NCI-H1694 (cell line): Measurements from ENCODE around the gene VWC2L.

Experiments
- DNase-seq: peaks from one replicate; lab custom pipeline; 2025; lab: John Stamatoyannopoulos, UW

The VWC2L gene

DNA sequence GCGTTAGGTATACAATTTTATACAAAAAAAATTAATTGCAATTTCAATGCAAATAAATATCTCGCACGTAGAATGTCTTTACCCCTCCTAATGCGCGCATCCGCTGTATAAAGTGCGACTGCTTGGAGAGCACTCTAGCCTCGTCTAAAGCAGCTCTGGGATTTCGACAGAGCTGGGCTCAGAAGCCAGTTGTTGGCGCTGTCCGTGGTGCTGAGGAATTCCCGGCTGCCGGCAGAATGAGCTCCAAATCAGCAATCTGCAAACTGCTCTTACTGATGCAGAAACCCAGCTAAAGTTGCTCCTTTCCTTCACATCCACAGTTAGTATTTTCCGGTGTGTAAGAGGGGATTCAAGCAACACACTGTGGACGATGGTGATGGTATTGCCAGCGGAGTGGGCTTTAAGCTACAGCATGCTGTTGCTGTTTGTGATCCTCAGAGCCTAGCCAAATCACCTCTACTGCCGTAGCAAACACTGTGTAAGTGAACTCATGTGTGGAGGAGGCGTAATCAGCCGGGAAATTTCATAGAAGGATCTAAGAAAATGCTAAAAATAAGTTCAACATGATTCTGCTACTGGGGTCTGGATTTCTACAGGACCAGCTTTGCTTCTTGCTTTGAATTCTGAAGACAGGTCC, at the start of gene VWC2L:
Gene VWC2L, plus strand, starts transcription at position 137 of the 637 bp plus-strand sequence. CDS start 3,140 bp downstream, outside the sequence.
- peak; percentile 76 for DNase-seq

DNA sequence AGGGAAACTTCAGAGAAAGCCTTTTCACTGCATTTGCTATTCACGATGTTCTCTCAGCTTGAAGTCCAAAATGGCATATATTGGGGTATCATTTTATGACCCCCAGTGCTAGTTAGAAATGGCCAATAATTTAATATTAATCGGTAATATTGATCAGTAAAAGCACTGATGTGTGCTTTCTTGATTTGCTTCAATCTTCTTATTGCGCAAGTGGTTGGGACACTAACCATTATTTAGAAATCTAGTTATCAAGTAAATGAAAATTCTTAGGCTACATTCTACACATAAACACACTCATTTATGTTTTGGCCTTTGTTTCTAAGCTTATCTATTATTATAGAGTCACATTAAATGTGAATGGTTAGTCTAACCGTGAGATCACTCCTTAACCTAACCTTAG, 49.7 kb upstream of the VWC2L start:
- DNase-seq: no peak

DNA sequence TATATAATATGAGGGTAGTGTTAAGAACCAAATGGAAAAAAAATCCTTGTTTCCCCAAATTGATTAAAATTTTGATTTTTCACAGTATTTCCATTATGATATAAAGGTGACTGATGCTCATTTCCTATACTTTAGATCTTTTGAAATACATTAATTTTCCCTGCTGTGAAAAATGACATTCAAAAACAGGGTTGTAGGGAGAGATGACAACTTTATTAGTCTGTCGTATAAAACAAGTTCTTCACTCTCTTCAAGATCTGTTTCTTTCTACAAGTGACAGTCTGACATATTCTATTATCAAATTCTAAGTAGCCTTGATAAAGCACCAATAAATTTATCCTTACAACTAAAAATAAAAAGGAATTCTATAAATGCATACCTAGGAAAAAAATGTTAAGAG, 45.3 kb upstream of the VWC2L start:
- DNase-seq: no peak

DNA sequence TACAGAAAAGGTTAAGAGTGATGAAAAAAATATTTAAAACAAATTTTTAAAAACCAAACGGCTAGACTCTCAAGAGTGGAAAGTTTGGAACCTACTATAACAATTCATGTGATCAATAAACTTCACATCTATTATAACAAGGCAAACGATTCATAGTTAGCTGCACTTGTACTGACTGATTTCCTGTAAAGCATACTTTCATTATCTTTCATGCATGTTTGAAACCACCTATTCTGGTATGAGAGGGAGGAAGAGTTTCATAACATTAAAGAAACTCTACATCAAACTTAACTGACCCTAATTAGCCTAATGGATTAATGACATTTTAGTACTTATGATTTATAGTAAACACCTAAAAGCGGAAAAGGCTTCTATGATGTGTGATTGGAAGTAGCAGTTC, 43.7 kb upstream of the VWC2L start:
- DNase-seq: no peak

DNA sequence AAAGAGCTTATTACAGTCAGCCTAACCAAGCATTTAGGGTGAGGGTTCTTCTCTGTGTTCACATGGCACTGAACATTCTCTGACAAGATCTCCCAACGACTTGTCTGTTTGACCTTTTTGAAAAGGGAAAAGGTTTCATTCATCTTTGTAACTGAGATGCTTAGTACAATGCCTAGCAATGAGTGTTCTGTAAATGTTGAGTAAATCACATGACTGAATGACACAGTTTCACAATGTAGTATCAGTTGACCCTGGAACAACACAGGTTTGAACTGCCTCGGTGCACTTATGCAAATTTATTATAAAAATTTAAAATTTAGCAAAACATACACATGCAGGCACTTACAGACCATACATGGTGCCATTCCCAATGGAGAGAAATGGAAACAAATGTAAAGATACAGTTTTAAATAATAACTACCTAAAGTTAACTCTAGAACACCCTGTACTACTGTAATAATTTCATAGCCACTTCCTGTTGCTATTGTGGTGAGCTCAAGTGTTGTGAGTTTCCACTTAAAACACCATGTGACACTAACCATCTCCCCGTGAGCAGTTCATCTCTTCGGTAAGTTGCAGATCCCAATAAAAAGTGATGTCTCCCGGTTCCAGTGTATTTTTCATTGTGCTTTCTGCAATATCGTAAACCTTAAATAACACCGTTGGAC, 34.1 kb upstream of the VWC2L start:
- DNase-seq: no peak

DNA sequence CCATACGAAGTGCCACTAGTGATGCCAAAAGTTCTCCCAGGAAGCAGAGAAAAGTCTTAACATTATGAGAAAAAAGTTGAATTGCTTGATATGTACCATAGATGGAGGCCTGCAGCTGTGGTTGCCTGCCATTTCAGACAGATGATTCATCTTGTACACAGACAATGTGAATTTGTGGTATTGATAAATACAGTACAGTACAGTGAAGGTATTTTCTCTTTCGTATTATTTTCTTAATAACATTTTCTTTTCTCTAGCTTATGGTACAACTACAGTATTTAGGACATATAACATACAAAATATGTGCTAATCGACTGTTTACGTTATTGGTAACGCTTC, 33.6 kb upstream of the VWC2L start:
- no peak for DNase-seq

DNA sequence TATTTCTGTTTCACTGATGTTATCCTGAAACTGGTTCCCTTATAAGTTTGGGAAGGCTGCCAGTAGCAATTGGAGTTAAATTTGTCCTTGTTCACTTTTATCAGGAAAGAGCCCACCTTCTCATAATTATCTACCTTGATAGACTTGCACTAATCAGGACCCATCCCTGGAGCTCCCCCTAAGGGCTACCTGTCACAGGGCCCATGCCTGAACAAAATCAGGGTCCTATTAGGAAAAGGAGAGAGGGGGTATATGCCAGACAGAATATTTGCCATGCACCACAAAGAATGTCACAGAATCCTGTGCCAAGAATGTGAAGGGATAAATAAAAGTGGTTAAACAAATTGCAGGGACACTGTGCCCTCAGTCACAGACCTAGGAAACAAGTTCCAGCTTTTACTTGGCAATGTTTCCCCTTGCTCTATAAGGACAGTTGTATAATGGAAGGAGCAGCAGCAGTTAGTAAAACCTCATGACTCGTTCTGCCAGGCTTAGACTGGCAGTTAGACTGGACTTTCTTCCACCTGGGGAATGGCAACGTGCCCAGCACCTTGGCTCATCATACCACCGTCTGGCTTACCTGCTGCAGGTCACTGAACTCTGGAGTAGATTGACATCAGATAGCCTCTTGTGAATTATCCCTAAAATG, 32.3 kb upstream of the VWC2L start:
- DNase-seq: no peak

DNA sequence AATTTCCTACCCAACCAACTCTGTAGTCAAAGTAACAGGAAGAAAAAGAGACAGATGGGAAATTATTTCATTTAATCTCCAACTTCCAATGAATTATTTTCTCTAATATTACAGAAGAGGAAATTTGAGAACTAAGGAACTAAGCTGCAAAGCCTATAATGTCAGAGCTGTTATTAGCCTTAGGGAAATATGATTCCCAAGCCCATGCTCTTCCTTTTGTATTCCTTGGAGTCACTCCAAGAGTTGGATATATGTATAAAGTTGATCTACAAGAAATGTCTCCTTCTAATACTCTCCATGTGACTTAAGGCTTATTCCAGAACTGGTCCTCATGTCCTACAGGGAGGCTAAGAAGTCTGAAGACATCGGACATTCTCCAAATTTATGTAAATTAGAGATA, 31.6 kb upstream of the VWC2L start:
- DNase-seq: no peak

DNA sequence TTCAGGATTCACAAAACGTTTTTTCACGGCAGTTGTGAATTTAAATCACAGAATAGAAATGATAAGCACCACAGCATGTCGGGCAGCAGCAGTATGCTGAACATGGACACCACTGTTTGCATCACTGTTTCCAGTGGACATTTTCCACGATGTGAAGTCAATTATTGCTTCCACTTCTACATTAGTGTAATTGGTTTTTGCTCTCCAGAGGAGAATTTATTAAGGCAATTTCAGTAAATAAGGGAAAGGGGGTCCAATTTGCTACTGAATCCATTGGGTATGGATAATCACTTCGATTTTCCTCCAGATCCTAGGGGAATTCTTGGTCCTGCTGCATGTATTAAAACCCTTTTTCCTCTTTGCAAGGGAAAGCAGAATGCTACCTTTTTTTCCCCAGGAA, 30.2 kb upstream of the VWC2L start:
- no peak for DNase-seq

DNA sequence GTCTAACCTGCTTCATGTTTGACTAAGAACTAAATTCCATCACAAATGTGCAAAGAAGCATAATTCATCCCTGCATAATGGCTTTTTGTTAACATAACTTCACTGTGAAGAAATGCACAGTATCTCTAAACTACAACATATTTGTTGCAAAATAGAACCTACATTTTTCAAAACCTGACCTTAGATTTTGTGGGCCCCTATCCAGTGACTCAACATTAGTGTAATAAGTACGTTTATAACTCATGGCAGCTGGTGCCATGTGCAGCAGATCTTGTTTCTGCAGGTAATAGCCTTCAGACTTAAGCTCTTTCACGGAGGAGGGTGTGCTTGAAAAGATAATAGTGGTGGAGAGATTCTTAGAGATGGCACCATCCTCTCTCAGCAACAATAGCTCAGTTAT, 28.6 kb upstream of the VWC2L start:
- no peak for DNase-seq

DNA sequence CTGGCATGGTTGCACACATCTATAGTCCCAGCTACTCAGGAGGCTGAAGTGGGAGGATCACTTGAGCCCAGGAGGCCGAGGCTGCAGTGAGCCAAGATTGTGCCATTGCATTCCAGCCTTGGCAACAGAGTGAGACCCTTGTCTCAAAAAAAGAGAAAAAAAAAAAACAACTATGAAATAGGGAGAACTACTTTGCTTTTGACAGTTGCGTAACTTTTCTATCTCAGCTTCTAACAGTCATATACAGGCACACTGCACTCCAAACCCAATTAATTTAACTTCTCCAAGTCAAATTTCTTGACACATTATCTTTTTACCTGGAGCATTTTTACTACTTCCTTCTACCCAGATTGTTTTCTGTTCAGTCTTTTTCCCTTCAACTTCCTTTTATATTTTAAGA, 24.1 kb upstream of the VWC2L start:
- no peak for DNase-seq

DNA sequence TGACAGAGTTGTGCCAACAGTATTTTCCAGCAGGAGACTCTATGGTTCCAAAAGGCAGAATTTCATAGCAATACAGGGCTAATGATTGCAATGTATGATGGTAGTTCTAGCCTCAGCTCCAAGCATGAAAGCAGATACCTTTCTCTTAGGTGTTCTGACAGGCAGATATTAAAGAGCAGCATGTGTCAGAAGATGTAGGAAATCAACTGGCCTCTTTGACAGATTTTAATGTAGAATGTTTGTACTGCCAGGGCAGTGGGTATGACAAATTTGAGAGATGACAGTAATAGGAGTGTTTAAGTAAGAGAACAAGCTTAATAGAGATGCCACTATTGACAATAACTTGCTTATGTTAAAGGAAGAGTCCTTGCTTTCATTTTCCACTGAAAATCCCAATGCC, 21.5 kb upstream of the VWC2L start:
- no peak for DNase-seq

DNA sequence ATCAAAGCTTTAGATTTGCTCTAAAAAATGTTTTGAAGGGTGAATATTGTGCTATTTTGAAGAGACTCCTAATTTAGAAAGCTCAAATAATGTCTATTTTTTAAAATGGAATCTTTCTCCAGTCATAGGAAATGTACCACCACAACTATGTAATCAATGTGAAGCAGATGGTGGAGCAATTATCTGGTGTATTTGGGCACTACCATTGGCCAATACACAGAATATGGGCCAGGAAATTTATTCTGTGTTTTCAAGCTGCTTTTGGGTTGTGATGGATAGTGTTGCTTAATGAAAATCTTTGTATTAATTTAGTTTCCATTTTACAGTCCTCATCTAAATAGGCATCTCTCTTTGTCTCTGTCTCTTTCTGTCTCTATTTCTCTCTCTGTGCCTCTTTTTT, 17.1 kb upstream of the VWC2L start:
- peak; percentile 25 for DNase-seq

DNA sequence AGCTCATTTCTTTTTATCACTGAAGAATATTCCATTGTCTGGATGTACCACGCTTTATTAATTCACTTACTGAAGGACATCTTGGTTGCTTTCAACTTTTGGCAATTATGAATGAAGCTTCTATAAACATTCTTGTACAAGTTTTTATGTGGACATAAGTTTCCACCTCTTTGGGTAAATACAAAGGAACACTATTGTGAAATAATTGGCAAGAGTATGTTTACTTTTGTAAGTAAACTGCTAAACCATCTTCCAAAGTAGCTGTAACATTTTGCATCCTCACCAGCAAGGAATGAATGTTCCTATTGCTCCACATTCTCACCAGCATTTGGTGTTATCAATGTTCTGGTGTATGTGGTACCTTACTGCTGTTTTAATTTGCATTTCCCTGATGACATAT, 15.8 kb upstream of the VWC2L start:
- no peak for DNase-seq

DNA sequence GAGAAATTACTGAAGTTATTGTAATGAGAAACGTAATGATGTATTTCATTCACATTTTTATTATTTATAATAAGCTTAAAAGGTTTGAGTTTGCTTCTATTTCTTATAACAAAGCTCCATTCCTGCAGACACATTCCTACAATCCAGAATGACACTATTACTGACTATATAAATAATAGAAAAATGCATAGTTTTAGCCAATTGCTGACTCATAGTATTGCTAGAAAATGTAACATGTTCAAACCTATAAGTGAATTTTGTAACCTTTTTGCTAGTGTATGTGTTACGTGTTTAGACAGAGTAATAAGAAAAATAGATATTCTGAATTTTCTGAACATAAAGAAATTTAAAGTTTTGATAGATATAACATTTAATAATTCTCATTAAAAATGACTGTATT, 9.3 kb upstream of the VWC2L start:
- DNase-seq: no peak

DNA sequence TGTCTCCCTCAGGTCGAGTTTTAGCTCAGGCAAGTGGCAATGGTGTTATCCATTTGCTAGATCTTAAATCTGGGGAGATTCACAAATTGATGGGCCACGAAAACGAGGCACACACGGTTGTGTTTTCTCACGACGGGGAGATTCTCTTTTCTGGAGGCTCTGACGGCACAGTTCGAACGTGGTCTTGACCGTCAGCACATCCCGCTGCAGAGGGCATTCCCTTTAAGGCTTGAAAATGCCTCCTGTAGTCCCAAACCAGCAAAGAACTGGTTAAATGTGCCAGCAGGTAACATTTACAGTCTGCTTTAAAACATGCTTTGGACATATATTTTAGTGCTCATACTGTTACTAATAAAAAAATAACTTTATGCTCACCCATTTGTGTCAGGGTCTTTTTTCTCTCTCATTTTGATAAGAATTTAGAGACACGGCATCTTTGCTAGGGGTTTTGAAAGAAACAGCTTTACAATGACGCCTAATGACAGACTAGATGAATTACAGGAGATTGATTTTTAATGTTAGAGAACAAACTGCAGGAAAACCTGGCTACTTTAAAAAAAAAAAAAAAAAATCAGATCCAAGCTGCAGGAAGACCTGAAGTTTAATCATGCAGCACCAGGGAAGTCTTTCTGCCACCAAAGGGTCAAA, 602 bp upstream of the VWC2L start:
- peak; percentile 62 for DNase-seq

DNA sequence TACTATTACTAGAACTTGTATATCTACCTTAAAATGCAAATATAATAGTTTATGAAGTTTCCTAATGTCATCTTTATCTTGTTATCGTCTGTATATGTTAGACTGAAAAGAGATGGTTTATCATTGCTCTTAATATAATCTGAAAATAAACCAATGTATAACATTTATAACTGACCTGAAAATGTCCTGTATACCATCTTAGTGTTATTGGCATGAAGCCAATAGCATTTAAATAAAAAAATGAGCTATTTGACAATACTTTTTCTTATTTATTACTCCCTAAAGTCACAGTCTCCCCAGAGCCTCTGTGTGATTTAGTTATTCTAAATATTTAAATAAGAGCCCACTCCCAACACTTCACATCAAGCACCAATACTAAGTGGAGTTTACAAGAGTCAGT, 1.8 kb downstream of the VWC2L start:
- no peak for DNase-seq

DNA sequence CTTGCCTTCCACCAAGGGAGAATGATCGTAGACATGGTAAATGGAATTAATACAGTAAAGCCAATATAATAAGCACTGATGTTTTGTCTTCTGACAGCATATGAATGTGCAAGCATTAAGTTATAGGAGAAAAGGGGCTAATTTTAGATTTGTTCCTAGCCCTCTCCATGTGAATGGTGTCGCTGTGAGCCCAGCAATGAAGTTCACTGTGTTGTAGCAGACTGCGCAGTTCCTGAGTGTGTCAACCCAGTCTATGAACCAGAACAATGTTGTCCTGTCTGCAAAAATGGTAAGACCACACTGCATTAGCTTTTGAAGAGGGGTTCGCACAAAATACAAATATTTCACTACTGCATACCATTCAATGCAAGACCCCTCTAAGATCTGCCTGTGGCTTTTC, 25.6 kb downstream of the VWC2L start:
- DNase-seq: no peak

DNA sequence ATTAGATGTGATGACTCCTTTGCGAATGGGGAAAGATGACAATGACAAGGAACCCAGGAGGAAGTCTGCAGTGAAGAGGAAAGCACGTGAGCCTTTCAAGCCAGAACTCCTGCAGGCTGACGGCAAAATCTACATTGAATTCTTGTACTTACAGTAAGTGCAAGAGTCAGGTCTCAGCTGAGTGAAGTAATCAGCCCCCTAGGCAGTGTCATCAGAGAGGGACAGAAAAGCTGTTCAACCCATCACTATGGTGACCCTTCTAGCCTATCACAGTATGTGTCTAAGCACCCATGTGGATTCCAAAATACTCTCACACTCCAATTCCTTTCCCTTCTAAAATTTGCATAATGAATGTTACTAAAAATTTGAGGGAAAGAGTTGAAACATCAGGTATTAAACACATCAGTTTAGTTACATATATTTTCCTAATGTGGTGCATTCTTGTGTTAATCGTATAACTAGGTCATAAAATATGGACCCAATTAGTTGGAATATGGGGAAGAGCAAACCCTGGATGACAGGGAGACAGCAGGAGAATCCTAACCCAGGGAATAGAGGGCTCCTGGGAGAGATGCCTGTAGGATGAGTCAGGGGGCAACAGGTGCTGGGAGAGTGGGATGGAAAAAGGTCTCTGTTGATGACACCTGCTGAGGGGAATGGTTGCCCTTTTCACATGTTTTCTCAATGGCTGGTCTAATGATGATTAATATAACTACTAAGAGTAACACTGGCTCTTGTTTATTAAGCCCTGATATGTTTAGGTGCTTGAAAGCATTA, 39.5 kb downstream of the VWC2L start:
- no peak for DNase-seq

DNA sequence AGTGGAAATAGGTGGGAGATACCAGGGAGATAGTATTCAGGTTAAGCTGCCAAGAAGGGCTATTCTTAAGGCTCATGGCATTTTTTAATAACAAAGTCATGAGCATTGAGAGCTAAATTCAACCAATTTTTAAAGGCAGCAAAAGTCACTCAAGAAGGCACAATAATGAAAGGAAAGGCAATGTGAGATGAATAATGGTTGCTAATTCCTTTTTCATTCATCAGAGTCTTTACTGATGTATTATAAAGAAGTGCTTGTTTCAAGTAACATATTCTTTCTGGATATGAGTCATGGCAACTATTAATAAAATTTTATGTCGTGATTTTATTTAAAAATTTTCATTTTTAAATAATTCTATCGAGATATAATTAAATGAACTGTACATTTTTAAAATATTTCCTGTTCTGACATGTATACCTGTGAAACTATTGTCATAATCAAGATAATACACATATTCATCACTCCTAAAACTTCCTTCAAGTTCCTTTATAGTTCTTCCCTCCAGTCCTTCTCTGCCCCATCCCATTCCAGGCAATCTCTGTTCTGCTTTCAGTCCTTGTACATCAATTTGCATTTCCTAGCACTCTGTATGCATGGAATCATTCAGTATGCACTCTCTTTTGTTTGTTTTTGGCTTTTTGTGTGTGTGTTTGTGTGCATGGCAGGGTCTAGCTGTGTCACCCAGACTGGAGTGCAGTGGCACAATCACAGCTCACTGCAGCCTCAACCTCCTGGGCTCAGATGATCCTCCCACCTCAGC, 40.8 kb downstream of the VWC2L start:
- no peak for DNase-seq

DNA sequence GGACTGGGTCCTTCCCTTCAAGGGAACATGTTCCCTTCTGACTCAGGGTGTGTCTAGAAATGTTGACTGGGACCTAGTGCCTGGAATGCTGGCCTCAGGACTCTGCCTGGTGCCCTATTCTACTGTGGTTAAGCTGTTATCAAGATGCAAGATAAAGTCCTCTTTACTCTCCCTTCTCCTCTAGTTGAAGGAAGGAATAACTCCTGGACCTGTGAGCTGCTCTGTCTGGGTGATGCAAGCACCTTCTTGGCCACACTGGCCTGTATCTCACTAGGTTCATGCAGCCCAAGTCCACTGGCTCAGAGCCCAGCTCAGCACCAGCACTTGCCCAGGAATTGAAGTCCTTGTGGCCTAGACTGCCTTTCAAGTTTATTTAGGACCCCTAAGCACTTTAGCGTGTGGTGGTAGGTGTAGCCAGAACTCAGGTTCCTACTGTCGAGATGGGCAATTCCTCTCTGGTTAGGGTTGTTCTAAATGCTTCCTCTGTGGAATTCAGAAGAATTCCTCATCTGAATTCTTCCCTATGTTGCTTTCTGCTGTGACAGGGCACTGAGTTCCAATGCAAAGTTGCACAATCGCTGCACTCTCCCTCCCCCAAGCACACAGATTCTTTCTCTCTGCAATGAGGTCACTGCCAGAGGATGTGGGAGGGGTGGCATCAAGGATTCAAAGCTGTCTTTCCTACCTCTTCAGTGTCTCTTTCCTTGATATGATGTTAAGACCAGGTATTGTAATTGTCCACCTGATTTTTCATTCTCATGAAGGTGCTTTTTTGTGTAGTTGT, 54.7 kb downstream of the VWC2L start:
- DNase-seq: no peak
